ENCODE data around the gene TEC.

- TF ChIP-seq CTCF (IDR thresholded peaks at IDR 0.05 in 2 of 3, conservative IDR thresholded peaks at IDR 0.05 in 1 of 3; ENCODE audit: borderline replicate concordance in 1 of 3, insufficient read depth in 1 of 3, low read depth in 2 of 3, low read length in 2 of 3) (no peak), POLR2AphosphoS5 (IDR thresholded peaks at IDR 0.05; ENCODE audit: low read depth, low read length) (no peak), EGR1 (IDR thresholded peaks at IDR 0.05; ENCODE audit: low read depth) (no peak), POLR2A (IDR thresholded peaks at IDR 0.05; ENCODE audit: borderline replicate concordance, extremely low read depth, insufficient read depth, insufficient read length) (no peak), CEBPB (IDR thresholded peaks at IDR 0.05; ENCODE audit: low read depth) (no peak), SRF (IDR thresholded peaks at IDR 0.05; ENCODE audit: low read depth) (no peak), ZNF274 (IDR thresholded peaks at IDR 0.05; ENCODE audit: low read depth, low read length) (no peak), TCF7L2 (IDR thresholded peaks at IDR 0.05; ENCODE audit: borderline replicate concordance, extremely low read depth, insufficient read depth, insufficient read length) (no peak), JUND (IDR thresholded peaks at IDR 0.05) (no peak)
- TF ChIP-seq, protein P1, sequence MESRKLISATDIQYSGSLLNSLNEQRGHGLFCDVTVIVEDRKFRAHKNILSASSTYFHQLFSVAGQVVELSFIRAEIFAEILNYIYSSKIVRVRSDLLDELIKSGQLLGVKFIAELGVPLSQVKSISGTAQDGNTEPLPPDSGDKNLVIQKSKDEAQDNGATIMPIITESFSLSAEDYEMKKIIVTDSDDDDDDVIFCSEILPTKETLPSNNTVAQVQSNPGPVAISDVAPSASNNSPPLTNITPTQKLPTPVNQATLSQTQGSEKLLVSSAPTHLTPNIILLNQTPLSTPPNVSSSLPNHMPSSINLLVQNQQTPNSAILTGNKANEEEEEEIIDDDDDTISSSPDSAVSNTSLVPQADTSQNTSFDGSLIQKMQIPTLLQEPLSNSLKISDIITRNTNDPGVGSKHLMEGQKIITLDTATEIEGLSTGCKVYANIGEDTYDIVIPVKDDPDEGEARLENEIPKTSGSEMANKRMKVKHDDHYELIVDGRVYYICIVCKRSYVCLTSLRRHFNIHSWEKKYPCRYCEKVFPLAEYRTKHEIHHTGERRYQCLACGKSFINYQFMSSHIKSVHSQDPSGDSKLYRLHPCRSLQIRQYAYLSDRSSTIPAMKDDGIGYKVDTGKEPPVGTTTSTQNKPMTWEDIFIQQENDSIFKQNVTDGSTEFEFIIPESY (IDR thresholded peaks at IDR 0.05; ENCODE audit: extremely low read depth, insufficient replicate concordance, low read length) = no peak
These were observed 149.5 kb downstream of the TEC start for GRCh38 chr4:48120132-48120531.
